ENCODE results near the gene THBS3.
"Not testable (repeated sequence)": the region's sequence is repeated elsewhere in the genome, so short reads cannot be mapped to it uniquely, and the experiment has no call there.

The THBS3 gene

DNA sequence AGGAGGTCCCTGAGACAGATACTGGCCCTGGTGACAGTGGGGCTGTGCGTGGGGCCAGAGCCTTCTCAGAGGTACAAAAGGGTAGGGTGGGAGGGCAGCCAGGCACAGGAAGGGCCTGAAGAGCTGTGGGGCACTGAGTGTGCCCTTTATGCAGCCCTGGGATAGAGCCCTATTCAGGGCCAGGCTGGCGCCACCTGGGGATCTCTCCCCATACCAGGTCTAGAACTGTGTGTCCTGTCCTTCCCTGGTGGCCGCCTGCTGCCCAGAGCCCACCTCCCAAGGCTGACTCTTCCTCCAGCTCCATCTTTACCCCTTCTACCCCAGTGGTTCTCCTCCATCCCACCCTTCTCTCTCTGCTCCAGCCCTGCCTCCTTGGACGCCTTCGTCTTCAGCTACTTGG, 25.8 kb upstream of the THBS3 start:
- DNase-seq = not testable (repeated sequence)

DNA sequence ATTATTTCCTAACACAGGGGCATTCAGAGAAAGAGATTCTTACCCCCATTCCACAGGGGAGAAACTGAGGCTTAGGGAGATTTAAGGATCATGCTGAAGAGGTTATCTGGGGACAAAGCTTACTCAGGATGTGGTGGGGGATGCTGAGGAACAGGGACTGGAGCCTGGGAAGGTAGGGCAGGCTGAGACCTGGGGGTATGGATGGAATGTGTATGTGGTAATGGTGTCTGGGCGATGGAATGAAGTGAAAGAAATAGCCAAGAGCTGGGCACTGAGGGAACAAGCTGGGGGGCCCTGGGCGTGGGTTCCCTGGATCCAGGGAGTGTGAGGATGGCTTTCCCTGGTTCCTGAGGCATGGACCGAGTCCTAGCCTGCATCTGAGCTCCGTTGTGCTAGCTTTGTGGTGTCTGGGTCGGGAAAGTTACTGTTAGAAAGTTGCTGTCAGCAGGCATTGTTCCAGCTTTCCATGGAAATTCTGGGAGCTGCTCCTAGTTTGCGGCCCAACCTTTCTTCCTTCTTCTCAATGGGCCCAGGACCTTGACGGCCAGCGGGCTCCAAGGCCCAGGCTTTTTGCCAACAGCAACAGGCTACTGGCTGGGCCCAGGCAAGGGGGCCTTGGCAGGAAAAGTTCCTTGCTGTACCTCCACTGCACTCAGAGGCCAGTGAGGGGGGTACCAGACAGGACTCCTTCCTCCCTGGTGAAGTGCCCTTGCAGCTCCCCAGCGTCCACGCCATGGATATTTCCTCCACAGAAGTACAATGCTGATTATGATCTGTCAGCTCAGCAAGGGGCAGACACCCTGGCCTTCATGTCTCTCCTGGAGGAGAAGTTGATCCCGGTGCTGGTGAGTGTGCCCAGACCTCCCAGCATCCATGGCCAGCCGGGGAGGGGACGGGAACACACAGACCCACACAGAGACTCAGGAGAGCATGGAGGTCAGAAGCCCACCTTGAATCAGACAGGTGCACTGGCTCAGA, 24.6 kb upstream of the THBS3 start:
- not testable (repeated sequence) for DNase-seq

DNA sequence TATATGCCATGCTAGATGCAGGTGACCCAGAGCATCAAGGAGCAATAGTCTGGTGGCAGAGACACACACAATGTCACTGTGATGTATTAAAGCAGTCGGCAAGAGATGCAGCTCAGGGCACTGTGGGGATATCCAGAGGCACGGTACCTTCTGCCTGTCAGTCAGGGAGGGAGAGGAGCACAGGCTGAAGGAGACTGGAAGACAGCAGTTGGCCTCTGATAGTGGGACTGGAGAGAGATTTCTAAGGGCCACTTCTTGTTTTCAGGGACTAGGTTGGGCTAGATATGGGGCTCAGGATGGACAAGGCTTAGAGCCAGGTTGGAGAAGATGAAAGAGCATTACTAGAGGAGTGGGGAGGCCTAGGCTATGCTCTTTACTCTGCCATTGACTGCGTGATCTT, 23.6 kb upstream of the THBS3 start:
- DNase-seq = not testable (repeated sequence)

DNA sequence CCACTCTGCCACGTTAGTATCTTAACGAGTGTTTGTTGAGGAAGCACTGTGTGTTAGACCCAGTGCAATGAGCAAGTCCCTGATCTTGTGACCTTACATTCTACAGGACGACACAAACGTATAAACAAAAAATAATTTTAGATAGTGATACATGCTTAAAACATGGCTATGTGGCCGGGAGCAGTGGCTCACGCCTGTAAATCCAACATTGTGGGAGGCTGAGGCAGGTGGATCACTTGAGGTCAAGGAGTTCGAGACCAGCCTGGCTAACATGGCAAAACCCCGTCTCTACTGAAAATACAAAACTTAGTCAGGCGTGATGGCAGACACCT, 20.4 kb upstream of the THBS3 start:
- DNase-seq = no peak

DNA sequence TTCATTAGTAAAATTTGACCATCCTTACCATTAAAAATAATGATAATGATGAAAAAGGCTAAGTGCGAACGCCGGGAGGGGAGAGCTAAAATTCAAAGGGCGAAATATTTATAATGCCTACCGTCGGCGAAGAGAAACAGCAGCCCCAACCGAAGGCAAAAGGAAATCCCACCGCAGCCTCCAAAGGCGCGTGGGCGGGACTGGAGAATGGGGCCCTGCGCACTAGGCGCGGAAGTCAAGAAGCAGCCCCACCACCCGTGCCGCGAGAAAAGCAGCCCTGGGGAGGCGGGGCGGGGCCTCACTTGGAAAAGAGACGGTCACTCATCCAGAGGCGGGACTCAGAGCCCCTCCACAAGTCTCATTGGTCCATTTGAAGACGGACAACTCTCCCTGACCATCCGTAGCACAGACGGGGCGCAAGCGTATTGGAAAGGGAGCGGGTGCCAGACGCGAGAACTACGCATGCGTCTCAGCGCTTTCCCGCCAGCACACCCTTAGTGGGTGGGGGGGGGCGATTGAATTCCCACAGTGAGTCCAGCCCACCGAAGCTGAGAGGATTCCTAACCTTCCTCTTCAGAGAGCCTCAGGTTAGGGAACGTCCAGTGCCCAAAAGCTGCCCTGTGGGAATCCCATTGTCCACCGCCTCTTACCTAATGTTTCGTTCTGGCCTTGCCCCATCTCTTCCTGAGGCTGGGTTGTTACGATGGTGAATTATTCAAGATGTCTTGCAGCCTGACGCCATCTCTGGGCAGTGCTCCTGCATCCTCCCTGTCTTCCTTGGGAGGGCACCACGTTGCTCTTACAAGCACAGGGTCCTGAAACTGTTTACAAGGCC, 19.8 kb upstream of the THBS3 start:
- peak; percentile 99 for DNase-seq

DNA sequence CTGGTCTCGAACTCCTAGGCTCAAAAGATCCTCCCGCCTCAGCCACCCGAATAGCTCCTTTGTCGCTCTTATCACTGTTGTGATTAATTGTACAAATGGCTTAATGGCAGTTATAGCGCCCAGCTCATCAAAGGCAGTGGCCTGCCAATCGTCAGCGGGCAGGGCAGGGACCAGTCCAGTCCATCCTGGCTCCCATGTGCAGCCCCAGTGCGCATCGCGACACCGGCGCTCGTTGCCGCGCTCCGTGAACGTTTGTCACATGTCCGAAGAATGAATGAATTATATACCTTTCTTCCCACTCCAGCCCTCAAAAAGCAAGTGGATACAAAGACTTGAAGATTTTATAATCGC, 19.2 kb upstream of the THBS3 start:
- peak; percentile 54 for DNase-seq

DNA sequence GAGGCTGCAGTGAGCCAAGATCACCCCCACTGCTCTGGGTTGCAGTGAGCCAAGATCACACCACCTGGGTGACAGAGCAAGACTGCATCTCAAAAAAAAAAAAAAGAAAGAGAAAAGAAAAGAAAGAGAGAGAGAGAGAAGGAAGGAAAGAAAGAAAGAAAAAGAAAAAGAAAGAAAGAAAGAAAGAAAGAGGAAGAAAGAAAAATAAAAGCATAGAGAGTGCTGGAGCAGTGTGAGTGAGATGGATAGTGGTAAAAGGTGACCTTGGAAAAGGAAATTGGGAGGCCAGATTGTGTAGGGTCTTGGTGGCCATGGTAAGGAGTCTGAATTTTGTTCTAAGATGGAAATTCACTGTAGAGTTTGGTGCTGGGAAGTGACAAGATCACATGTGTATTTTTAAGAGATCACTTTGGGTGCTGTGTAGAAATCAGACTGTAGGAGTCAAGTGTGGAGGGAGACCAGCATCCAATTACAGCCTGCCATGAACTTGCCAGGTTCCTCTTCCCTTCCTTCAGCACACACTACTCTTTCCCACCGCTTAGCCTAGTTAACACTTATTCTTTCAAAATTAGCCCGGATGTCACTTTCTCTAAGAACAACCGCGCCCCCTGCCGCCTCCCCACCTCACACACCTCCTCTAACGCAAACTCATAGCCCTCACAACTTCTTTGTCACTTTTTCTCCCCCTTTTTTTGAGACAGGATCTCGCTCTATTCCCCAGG, 18.7 kb upstream of the THBS3 start:
- peak; percentile 84 for DNase-seq

DNA sequence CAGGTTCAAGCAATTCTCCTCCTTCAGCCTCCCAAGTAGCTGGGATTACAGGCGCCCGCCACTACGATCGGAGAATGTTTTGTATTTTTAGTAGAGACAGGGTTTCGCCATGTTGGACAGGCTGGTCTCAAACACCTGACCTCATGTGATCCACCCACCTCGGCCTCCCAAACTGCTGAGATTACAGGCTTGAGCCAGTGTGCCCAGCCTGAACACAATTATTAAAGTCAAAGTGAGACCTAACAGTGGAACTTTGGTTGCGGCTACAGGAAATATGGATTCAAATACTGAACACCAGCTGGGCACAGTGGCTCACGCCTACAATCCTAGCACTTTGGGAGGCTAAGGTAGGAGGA, 17.7 kb upstream of the THBS3 start:
- DNase-seq = not testable (repeated sequence)

DNA sequence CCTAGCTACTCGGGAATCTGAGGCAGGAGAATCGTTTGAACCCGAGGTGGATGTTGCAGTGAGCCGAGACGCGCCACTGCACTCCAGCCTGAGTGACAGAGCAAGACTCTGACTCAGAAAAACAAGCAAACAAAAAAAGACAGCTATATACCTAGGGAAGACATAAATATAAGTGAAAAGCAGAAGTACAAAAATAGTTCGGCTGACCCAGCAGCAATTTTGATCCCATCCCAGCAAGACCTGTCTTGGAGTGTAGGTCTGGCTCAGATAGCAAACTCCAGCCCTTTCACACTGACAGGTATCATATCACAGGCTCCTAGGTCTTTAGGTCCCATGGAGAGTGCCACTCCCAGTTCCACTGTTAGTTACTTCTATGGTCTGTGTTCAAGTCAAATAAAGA, 15.3 kb upstream of the THBS3 start:
- DNase-seq = no peak

DNA sequence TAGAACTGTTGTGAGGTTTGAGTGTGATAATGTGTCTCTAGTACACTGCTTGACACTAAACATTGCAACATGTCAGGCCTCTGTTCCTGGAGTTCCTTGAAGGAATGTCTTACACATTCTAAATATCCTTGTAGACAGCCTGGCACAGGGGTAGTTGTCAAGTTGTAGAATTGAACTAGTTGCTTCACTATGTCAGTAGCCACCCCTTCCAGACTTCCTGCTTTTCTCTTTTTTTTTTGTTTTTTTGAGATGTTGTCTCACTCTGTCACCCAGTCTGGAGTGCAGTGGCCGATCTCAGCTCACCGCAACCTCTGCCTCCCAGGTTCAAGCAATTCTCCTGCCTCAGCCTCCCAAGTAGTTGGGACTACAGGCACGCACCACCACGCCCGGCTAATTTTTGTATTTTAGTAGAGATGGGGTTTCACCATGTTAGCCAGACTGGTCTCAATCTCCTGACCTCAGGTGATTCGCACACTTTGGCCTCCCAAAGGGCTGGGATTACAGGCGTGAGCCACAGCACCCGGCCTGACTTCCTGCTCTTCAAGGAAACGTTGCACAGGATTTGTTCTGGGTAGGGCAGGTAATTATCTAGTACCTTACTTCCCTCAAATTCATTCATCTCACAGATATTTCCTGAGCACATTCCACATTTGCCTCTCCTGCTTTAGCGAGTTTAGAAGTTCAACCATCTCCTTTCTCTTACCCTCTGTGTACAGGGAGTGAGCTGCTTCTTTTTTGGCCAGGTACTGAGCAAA, 12.7 kb upstream of the THBS3 start:
- DNase-seq = not testable (repeated sequence)

DNA sequence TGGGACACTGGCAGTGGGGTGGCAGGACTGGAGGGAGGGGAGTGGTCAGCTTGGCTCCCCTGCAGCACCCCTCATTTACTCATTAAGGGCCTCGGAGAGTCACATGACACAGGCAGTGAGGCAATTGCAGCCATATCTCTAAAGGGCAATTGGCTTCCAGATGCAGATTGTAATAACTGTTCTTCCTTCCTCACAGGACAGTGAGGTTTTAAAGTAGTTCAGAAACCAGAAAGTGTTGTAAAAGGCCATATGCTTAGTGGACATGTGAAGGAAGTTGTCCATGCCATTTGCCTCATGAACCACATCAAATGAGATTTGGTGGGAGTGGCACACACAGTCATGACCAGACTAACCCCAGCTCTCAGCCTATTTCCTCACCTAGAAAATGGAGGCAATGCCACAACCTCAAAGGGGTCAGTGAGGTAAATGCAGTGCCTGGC, 11.9 kb upstream of the THBS3 start:
- no peak for DNase-seq

DNA sequence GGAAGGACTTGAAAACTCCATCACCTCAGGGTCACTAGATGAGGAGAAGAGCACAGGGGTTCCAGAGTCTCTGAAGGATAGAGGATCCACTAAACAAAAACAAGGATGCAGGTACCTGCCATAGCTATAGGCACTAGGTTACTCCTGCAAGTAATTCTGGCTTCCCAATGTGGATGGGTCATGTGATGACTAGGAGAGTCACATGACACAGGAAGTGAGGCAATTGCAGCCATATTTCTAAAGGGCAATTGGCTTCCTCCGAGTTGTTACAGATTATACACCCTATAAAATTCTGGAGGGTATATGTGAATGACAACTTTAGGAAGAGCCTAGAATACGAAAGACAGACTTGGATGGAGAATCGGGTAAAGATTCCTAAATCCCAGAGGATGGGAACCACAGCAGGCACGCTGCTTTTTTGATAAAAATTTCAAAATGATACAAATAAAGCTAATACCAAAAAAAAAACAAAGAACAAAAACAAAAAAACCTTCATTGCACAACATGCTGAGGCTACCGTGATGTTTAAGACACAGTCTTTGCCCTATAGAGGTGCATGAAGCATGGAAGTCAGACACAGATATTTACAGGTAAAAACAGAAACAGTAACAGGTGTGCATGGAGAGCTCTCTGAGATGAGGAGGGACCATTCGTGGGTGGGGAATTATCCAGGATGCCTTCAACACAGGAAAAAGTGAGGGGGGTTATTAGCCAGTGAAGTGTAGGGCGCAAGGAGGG, 11.3 kb upstream of the THBS3 start:
- DNase-seq = peak; percentile 6

DNA sequence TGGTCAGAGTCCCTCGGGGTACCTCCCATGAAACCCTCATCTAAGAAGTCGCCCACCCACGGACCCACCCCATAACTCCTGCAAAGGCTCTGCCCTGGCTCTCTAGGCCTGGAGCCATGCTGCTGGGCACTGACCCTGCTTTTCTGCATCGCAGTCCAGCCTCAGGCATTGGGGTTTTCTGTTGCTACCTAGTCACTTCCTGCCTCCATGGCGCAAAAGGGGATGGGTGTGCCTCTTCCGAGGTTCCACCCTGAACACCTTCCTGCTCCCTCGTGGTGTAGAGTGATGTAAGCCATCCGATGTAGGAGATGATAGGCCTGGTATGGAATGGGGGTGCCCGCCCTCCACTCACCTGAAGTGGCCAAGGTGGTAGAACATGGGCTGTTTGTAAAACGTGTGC, 7.0 kb upstream of the THBS3 start:
- DNase-seq = not testable (repeated sequence)

DNA sequence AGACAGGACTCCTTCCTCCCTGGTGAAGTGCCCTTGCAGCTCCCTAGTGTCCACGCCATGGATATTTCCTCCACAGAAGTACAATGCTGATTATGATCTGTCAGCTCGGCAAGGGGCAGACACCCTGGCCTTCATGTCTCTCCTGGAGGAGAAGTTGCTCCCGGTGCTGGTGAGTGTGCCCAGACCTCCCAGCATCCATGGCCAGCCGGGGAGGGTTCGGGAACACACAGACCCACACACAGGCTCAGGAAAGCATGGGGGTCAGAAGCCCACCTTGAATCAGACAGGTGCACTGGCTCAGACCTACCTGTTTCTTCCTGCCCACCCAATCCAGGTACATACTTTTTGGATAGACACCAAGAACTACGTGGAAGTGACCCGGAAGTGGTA, 4.3 kb upstream of the THBS3 start:
- DNase-seq = not testable (repeated sequence)

DNA sequence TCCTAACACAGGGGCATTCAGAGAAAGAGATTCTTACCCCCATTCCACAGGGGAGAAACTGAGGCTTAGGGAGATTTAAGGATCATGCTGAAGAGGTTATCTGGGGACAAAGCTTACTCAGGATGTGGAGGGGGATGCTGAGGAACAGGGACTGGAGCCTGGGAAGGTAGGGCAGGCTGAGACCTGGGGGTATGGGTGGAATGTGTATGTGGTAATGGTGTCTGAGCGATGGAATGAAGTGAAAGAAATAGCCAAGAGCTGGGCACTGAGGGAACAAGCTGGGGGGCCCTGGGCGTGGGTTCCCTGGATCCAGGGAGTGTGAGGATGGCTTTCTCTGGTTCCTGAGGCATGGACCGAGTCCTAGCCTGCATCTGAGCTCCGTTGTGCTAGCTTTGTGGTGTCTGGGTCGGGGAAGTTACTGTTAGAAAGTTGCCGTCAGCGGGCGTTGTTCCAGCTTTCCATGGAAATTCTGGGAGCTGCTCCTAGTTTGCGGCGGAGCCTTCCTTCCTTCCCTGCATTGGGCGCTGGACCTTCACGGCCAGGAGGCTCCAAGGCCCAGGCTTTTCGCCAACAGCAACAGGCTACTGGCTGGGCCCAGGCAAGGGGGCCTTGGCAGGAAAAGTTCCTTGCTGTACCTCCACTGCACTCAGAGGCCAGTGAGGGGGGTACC, 3.8 kb upstream of the THBS3 start:
- DNase-seq = not testable (repeated sequence)

DNA sequence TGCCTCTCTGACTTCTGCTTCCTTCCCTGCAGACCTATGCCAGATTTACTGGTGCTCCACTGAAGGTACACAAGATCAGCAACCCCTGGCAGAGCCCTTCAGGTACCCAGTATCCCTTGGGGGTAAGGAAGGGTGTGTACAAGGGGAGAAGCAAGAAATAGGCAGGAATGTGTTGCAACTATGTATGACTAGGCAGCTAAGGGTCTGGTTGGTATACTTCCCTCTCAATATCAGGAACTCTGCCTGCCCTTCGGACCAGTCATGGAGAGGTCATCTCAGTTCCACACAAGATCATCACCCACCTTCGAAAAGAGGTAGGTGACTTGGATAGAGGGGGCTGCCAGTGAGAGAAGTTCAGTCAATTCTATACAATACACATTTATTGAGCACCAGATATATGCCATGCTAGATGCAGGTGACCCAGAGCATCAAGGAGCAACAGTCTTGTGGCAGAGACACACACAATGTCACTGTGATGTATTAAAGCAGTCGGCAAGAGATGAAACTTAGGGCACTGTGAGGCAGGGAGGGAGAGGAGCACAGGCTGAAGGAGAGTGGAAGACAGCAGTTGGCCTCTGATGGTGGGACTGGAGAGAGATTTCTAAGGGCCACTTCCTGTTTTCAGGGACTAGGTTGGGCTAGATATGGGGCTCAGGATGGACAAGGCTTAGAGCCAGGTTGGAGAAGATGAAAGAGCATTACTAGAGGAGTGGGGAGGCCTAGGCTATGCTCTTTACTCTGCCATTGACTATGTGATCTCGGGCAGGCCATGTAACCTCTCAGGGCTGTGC, 2.8 kb upstream of the THBS3 start:
- no peak for DNase-seq

DNA sequence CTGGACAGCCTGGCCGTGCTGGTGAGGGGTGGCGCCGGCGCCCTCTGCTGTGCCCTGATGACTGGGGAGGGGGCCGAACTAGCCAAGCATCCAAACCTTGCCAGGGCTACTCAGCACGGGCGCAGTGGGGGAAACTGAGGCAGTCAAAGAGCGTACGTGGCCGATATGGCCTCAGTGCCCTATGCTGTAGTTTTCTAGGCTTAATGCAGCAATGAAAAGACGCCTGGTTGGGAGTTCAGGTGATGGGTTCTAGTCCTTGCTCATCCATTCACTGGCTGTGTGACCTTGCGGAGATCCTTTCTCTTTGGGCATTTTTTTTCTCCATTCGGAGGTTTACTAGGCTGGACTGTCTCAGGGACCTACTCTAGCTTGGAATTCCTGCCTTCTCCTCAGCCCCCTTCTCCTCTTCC, 1.6 kb upstream of the THBS3 start:
- no peak for DNase-seq

DNA sequence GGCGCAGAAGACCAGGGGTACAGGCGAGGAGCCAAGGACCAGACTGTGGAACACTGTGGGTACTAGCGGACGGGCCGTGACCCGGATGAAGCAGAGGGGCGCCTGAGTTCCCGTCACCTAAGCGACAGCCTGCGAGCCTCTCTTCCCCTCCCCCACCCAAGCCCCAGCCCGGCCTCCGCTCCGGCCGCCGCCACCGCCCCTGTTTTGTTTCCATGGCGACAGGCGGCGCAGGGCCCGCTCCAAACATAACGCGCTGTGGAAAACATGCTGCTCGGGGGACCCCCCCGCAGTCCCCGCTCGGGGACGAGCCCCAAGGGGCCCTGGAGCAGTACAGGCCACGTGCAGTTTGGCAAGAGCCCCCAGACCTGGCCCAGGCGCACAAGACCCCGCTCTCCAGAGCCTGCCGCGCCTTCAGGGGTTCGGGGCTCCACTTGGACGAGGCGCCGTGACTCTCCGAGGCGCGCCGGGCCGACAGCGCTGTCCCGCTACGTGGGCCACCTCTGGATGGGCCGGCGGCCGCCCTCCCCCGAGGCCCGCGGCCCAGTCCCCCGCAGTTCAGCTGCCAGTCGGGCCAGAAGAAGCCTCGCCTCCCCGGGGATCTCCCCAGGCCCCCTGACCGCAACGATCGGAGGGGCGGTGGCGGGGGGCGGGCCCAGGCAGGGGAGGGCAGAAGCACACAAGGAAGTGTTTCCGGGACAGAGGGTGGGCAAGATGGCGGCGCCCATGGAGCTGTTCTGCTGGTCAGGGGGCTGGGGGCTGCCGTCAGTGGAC, 1.0 kb upstream of the THBS3 start, which contains the start of gene MTX1:
Gene MTX1 (plus strand): TSS at position 155 of the 771 bp plus-strand sequence. CDS start 110 bp downstream, at position 265.
- DNase-seq = peak; percentile 73

All from COR-L47 (cell line).